ENCODE measurements around the gene APOLD1. TPM values are rescaled to one million over a fixed set of nuclear protein-coding genes. Genes with fewer than 3 reads are reported as not detected.

APOLD1 gene
- total and polyA plus RNA-seq, 4 donors = 1.4 to 5.1 (median 2.6) TPM

- Histone ChIP-seq H3K4me1 (ENCODE audit: control insufficient read depth in 4 of 4, insufficient read depth in 4 of 4, low read length in 3 of 4) (no peaks in the 10 kb centered on the region), H3K27ac (ENCODE audit: low read depth in 1 of 2, low read length in 2 of 2) (no peak overlapping the region), H3K4me3 (ENCODE audit: low read depth in 1 of 3, low read length in 3 of 3) (no peak overlapping the region), H3K9me3 (ENCODE audit: control insufficient read depth in 4 of 4, low read length in 3 of 4) (no peaks in the 10 kb centered on the region), H3K36me3 (ENCODE audit: control insufficient read depth in 4 of 4, insufficient read depth in 3 of 4, low read depth in 1 of 4, low read length in 3 of 4) (no peaks in the 10 kb centered on the region), H3K9ac (ENCODE audit: low read depth in 1 of 2, low read length in 2 of 2) (no peak overlapping the region), H3K27me3 (ENCODE audit: control insufficient read depth in 4 of 4, insufficient read depth in 4 of 4, low read length in 3 of 4) (no peaks in the 10 kb centered on the region)
- TF ChIP-seq REST (IDR thresholded peaks at IDR 0.05) = no peak
- no peak for TF ChIP-seq MAX (IDR thresholded peaks at IDR 0.05)
- no peak for TF ChIP-seq FOXA1 (IDR thresholded peaks at IDR 0.05)
- no peak for TF ChIP-seq HNF4A (conservative IDR thresholded peaks at IDR 0.05)
- no peak for TF ChIP-seq GABPA (IDR thresholded peaks at IDR 0.05 in 1 of 2, conservative IDR thresholded peaks at IDR 0.05 in 1 of 2)
- TF ChIP-seq ZBTB33 (IDR thresholded peaks at IDR 0.05) = no peak
- TF ChIP-seq RXRA (IDR thresholded peaks at IDR 0.05) = no peak
- no peak for TF ChIP-seq TAF1 (conservative IDR thresholded peaks at IDR 0.05)
- TF ChIP-seq YY1 (IDR thresholded peaks at IDR 0.05) = no peak
- TF ChIP-seq JUND (IDR thresholded peaks at IDR 0.05) = no peak
- no peak for TF ChIP-seq CTCF (IDR thresholded peaks at IDR 0.05; ENCODE audit: low read depth, low read length, missing input control)
- TF ChIP-seq FOXA2 (IDR thresholded peaks at IDR 0.05) = no peak
- TF ChIP-seq NR2F2 (IDR thresholded peaks at IDR 0.05) = no peak
- no peak for TF ChIP-seq EGR1 (IDR thresholded peaks at IDR 0.05; ENCODE audit: low read depth in 2 of 2)
- no peak for TF ChIP-seq RAD21 (IDR thresholded peaks at IDR 0.05)
- no peak for TF ChIP-seq ATF3 (IDR thresholded peaks at IDR 0.05)
- DNase-seq (ENCODE audit: low spot score) = no peak
- WGBS = 73% methylated on average over 3 of the region's 3 CpGs
Measured at GRCh38 chr12:12748044-12748443, 37.4 kb upstream of the APOLD1 start.

GRCh38 chr12:12749433-12749832 lies 36.0 kb upstream of the APOLD1 start:
- 88% methylated on average over 7 of the region's 7 CpGs for WGBS
- no peak for DNase-seq (ENCODE audit: low spot score)
- no peaks in the 10 kb centered on the region for H3K36me3 ChIP-seq (ENCODE audit: control insufficient read depth in 4 of 4, insufficient read depth in 3 of 4, low read depth in 1 of 4, low read length in 3 of 4)
- no peak overlapping the region for H3K9ac ChIP-seq (ENCODE audit: low read depth in 1 of 2, low read length in 2 of 2)
- H3K4me1 ChIP-seq (ENCODE audit: control insufficient read depth in 4 of 4, insufficient read depth in 4 of 4, low read length in 3 of 4) = no peaks in the 10 kb centered on the region
- TF ChIP-seq SP1 (IDR thresholded peaks at IDR 0.05) (peak; percentile 7), REST (IDR thresholded peaks at IDR 0.05) (no peak)
- no peak overlapping the region for H3K4me3 ChIP-seq (ENCODE audit: low read depth in 1 of 3, low read length in 3 of 3)
- no peaks in the 10 kb centered on the region for H3K9me3 ChIP-seq (ENCODE audit: control insufficient read depth in 4 of 4, low read length in 3 of 4)
- no peak overlapping the region for H3K27ac ChIP-seq (ENCODE audit: low read depth in 1 of 2, low read length in 2 of 2)
- H3K27me3 ChIP-seq (ENCODE audit: control insufficient read depth in 4 of 4, insufficient read depth in 4 of 4, low read length in 3 of 4) = no peaks in the 10 kb centered on the region

Data from liver (tissue), 9 donors.